K562 (cell line): ENCODE results near the gene MADD. TPM values are rescaled to one million over a fixed set of nuclear protein-coding genes. Genes with fewer than 3 reads are reported as not detected.

Experiments
- ATAC-seq: fragments of 200-7000 bp; cut with Tn5 transposase; 3 replicates; pipeline ENCODE4 v1.9.1; 2020; ENCODE audit warnings: moderate library complexity
- BruUV-seq: library from RNA; stranded (reverse); fragments of 400-500 nt; replicated peaks from 2 replicates; lab custom pipeline; 2021; lab: Mats Ljungman, UMichigan
- CTCF ChIA-PET: fragments of 300-600 bp; formaldehyde crosslinking; extraction: SDS; loops from one replicate; lab custom pipeline; 2021; ENCODE audit warnings: low intra/inter-chr PET ratio; lab: Yijun Ruan, JAX
- POLR2A ChIA-PET: fragments of 300-600, 350-650 bp; sonication (Branson Sonifier 250); formaldehyde crosslinking; extraction: SDS; loops from one replicate; lab custom pipeline; 2021; ENCODE audit warnings: antibody characterized with exemption, inconsistent platforms; lab: Yijun Ruan, JAX
- DNase-seq, 4 experiments: peaks; one replicate each; pipeline versions ENCODE4 v3.0.0 to v3.0.0-alpha.2; 2011 to 2018; ENCODE audit warnings: low spot score in 3 of 4, mixed read lengths in 3 of 4; ENCODE audit errors: extremely low read depth in 1 of 4
- FAIRE-seq: peaks from 2 replicates; lab custom pipeline; 2011; peaks lifted over from hg19 to GRCh38; lab: Jason Lieb, UNC
- H2AFZ ChIP-seq: 2 replicates; pipeline ENCODE4 v1.6.0; 2011; ENCODE audit warnings: low read depth, low read length, control low read depth, inconsistent platforms
- H3K27ac ChIP-seq: fragments of 200-600 bp; 3 replicates; pipeline ENCODE4 v1.8.0; 2011; ENCODE audit warnings: low read depth, mild to moderate bottlenecking, control low read depth, inconsistent platforms, low read length, moderate library complexity, mixed read lengths; ENCODE audit errors: extremely low read depth
- H3K27me3 ChIP-seq, 2 experiments: fragments of 300-600 bp in 1 of 2; 2 replicates in 1 of 2; 3 replicates in 1 of 2; pipeline versions ENCODE4 v1.6.0 to v1.8.0; 2011; ENCODE audit warnings: inconsistent platforms in 2 of 2, low read length in 2 of 2, mild to moderate bottlenecking in 1 of 2, mixed read lengths in 1 of 2, moderate library complexity in 1 of 2; ENCODE audit not compliant: control insufficient read depth in 2 of 2, insufficient read depth in 2 of 2
- H3K36me3 ChIP-seq: fragments of 300-600 bp; 3 replicates; pipeline ENCODE4 v1.8.0; 2011; ENCODE audit warnings: mild to moderate bottlenecking, low read length, inconsistent platforms; ENCODE audit not compliant: control insufficient read depth, insufficient read depth
- H3K4me1 ChIP-seq, 2 experiments: fragments of 200-600 bp in 1 of 2; replicated peaks in 1 of 2; 2 replicates in 1 of 2; 3 replicates in 1 of 2; pipeline versions ENCODE4 v1.5.1 to v1.8.0; 2011; ENCODE audit warnings: inconsistent platforms in 2 of 2, low read length in 2 of 2, mild to moderate bottlenecking in 1 of 2, mixed read lengths in 1 of 2, moderate library complexity in 1 of 2; ENCODE audit not compliant: control insufficient read depth in 2 of 2, insufficient read depth in 2 of 2
- H3K4me2 ChIP-seq: 2 replicates; pipeline ENCODE4 v1.6.1; 2011; ENCODE audit warnings: low read length, control low read depth, inconsistent platforms, mixed read lengths; ENCODE audit not compliant: insufficient read depth
- H3K4me3 ChIP-seq: fragments of 200-600 bp; sonication (generic), shearing (Covaris generic); 2 replicates; pipeline ENCODE4 v1.5.1; 2016; ENCODE audit warnings: control low read depth, inconsistent platforms
- H3K79me2 ChIP-seq: fragments of 200-600 bp; 3 replicates; pipeline ENCODE4 v1.8.0; 2011; ENCODE audit warnings: low read length, inconsistent platforms; ENCODE audit not compliant: control insufficient read depth, insufficient read depth
- H3K9ac ChIP-seq, 2 experiments: 2 replicates each; pipeline versions ENCODE4 v1.6.0 to v1.6.1; 2011; ENCODE audit warnings: low read depth in 2 of 2, low read length in 2 of 2, control low read depth in 1 of 2, inconsistent platforms in 1 of 2, mild to moderate bottlenecking in 1 of 2, mixed read lengths in 1 of 2; ENCODE audit not compliant: insufficient read depth in 1 of 2
- H3K9me1 ChIP-seq: one replicate; pipeline ENCODE4 v1.6.0; 2011; ENCODE audit warnings: inconsistent platforms, mild to moderate bottlenecking, low read length, moderate library complexity; ENCODE audit not compliant: control insufficient read depth, insufficient read depth
- H3K9me3 ChIP-seq: replicated peaks from 2 replicates; pipeline ENCODE4 v1.5.1; 2011; ENCODE audit warnings: low read depth, low read length, inconsistent platforms; ENCODE audit not compliant: control insufficient read depth, insufficient read depth
- H4K20me1 ChIP-seq: replicated peaks from 2 replicates; pipeline ENCODE4 v1.6.1; 2011; ENCODE audit warnings: low read length, inconsistent platforms, mixed read lengths; ENCODE audit not compliant: control insufficient read depth, insufficient read depth
- CREM ChIP-seq: IDR thresholded peaks from 2 replicates; pipeline ENCODE4 v1.6.1; 2014; ENCODE audit warnings: antibody characterized with exemption, low read depth
- CTBP1 ChIP-seq: fragments of 450-650 bp; IDR thresholded peaks from 2 replicates; pipeline ENCODE4 v1.6.1; 2016; ENCODE audit warnings: borderline replicate concordance
- DPF2 ChIP-seq: fragments of 450-650 bp; IDR thresholded peaks from 2 replicates; pipeline ENCODE4 v1.6.1; 2016
- EP400 ChIP-seq: fragments of 450-650 bp; IDR thresholded peaks from 2 replicates; pipeline ENCODE4 v1.6.1; 2017; ENCODE audit warnings: antibody characterized with exemption, mild to moderate bottlenecking, moderate library complexity
- ILK ChIP-seq: fragments of 450-650 bp; IDR thresholded peaks from 2 replicates; pipeline ENCODE4 v1.6.1; 2016; ENCODE audit warnings: missing genetic modification characterization, low read depth, mild to moderate bottlenecking, missing compliant biosample characterization, moderate library complexity, borderline replicate concordance
- MAZ ChIP-seq, 2 experiments: fragments of 450-650 bp in 1 of 2; sonication (generic) in 1 of 2; formaldehyde crosslinking; IDR thresholded peaks in 1 of 2; conservative IDR thresholded peaks in 1 of 2; 2 replicates each; pipeline versions ENCODE4 v1.4.0 to v1.5.0; 2020; ENCODE audit warnings: mild to moderate bottlenecking in 1 of 2, missing genetic modification reagents in 1 of 2
- MEF2A ChIP-seq: IDR thresholded peaks from 2 replicates; pipeline ENCODE4 v1.6.1; 2011; ENCODE audit warnings: low read depth, mild to moderate bottlenecking, low read length, moderate library complexity; ENCODE audit not compliant: control insufficient read depth
- NCOR1 ChIP-seq: fragments of 450-650 bp; IDR thresholded peaks from 2 replicates; pipeline ENCODE4 v1.6.1; 2016; ENCODE audit warnings: mild to moderate bottlenecking, moderate library complexity
- RBBP5 ChIP-seq: fragments of 200-600 bp; sonication (generic); IDR thresholded peaks from 2 replicates; pipeline ENCODE4 v1.6.1; 2012; ENCODE audit warnings: borderline replicate concordance, mild to moderate bottlenecking, low read length, control low read depth, inconsistent platforms; ENCODE audit not compliant: insufficient read depth, poor library complexity, severe bottlenecking
- SMARCB1 ChIP-seq: IDR thresholded peaks from 2 replicates; pipeline ENCODE4 v1.6.1; 2011; ENCODE audit warnings: improper control_type of control experiment, low read depth; ENCODE audit not compliant: insufficient read length
- SRSF1 ChIP-seq: fragments of 200-400 bp; formaldehyde crosslinking; IDR thresholded peaks from 2 replicates; pipeline ENCODE4 v1.6.1; 2017; ENCODE audit warnings: mild to moderate bottlenecking, low read depth, low read length, moderate library complexity
- TAL1 ChIP-seq: fragments of 450-650 bp; IDR thresholded peaks from 2 replicates; pipeline ENCODE4 v1.6.1; 2016; ENCODE audit warnings: mild to moderate bottlenecking
- TCFL5 ChIP-seq: fragments of 250-450 bp; sonication (Bioruptor Pico); conservative IDR thresholded peaks from 2 replicates; pipeline ENCODE4 v1.6.1; 2021; ENCODE audit warnings: mild to moderate bottlenecking, moderate library complexity, matching md5 sums
- TRIM24 ChIP-seq, 2 experiments: fragments of 450-650 bp; IDR thresholded peaks; 2 replicates each; pipeline ENCODE4 v1.6.1; 2016
- YBX1 ChIP-seq: fragments of 450-650 bp; IDR thresholded peaks from 2 replicates; pipeline ENCODE4 v1.7.1; 2016; ENCODE audit warnings: mild to moderate bottlenecking
- ZNF12 ChIP-seq: sonication (generic); formaldehyde crosslinking; IDR thresholded peaks from 2 replicates; pipeline ENCODE4 v1.4.0; 2020; ENCODE audit warnings: mild to moderate bottlenecking, missing genetic modification reagents
- ZNF76 ChIP-seq: fragments of 250-450 bp; sonication (Bioruptor Pico); IDR thresholded peaks from 2 replicates; pipeline ENCODE4 v1.4.0; 2020; ENCODE audit warnings: mild to moderate bottlenecking, moderate library complexity, borderline replicate concordance
- ZSCAN29 ChIP-seq: fragments of 450-650 bp; IDR thresholded peaks from 2 replicates; pipeline ENCODE4 v1.6.1; 2017
- WGBS: fragments of 100-300 bp; shearing (Covaris generic); methylation state at CpG from one replicate; pipeline ENCODE4 v1.1.6; 2016; ENCODE audit warnings: low coverage, mixed read lengths; ENCODE audit not compliant: insufficient coverage; ENCODE audit errors: missing lambda C conversion rate; 5-methylcytosine and 5-hydroxymethylcytosine counted together
- in situ Hi-C: fragments of 300-500 bp; cut with MboI; formaldehyde crosslinking; loops from 4 replicates; pipeline ENCODE4 v1.15.0; 2018; ENCODE audit warnings: inconsistent platforms, mixed read lengths
- intact Hi-C: fragments of 100-400 bp; cut with micrococcal nuclease; formaldehyde crosslinking; loops from 2 replicates; pipeline ENCODE4 v1.14.2; 2022
- polyA plus RNA-seq, 8 experiments: library from polyadenylated mRNA; depleted of rRNA in 4 of 8; stranded (reverse) in 5 of 8; unstranded in 3 of 8; fragments of >200 nt; fragmentation: Nextera tagmentation in 2 of 8; fragmentation: Illumina TruSeq in 1 of 8; extraction: Ambion mirVana in 2 of 8; extraction: Trizol in 1 of 8; gene quantifications; 2 replicates each; pipeline versions ENCODE4 v1.2.1 to v1.2.3, GENCODE V29; 2011 to 2014; ENCODE audit warnings: inconsistent platforms in 1 of 8, missing spikeins in 1 of 8
- total RNA-seq, 7 experiments: library from RNA; depleted of rRNA in 6 of 7; stranded (reverse); fragments of >200 nt in 6 of 7; fragmentation: Illumina TruSeq in 2 of 7; extraction: Trizol in 2 of 7; gene quantifications; 2 replicates each; pipeline versions ENCODE4 v1.2.1 to v1.2.3, GENCODE V29; 2011 to 2021; ENCODE audit warnings: low replicate concordance in 1 of 7
- TF ChIP-seq, protein P1 (sequence below): fragments of 200-800 bp; sonication (Bioruptor generic); IDR thresholded peaks from 2 replicates; pipeline ENCODE4 v1.6.1; 2017; ENCODE audit warnings: missing genetic modification characterization, missing compliant biosample characterization
- TF ChIP-seq, protein P2 (sequence below): sonication (generic); formaldehyde crosslinking; IDR thresholded peaks from 2 replicates; pipeline ENCODE4 v1.8.0; 2022; ENCODE audit warnings: missing genetic modification reagents, mild to moderate bottlenecking, moderate library complexity, borderline replicate concordance
- TF ChIP-seq, protein P3 (sequence below): sonication (generic); formaldehyde crosslinking; IDR thresholded peaks from 2 replicates; pipeline ENCODE4 v1.9.0; 2022; ENCODE audit warnings: mild to moderate bottlenecking, missing genetic modification reagents

The MADD gene
- total and polyA plus RNA-seq, 9 of the 15 experiments (the other 6 are each of a cell fraction or from before 2014, with no cell fraction given) = 0.68 to 57.6 (median 33.6) TPM

DNA sequence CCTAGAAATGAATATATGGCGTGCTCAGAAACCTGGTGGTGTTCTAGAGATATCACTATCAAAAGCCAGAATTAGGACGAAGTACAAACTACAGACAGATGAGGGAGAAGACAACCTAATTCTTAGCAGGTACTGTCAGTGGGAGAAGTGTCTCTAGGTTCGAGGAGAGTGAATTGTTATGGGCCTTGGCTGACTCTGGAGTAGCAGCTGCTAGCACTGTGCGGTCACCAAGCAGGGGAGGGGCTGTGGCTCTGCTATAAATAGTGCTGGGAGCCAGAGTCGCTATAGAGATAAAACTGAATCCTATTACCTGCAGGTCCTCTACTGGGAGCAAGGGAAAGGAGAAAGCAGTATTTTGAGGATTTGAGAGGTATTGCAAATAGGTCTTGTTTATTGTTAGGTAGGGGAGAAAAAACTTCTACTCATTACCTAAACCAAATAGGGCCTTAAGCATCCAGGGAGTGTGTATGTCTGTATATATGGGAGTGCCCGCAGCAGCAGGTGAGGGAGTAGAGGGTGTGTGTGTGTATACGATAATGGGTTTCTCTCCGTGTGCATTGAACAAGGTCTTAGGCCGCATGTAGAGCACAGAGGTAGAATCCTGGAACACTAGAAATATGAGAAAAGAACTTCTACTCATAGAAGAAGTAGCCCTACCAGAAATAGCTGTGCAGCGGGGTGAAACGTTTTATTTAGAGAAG lies 2.2 kb downstream of the MADD start:
- peaks cover 56% of the 10 kb centered on the region for H3K79me2 ChIP-seq
- peak in 2 of 4 experiments; percentile 71 to 82 for DNase-seq
- no peak for TF ChIP-seq YBX1
- TF ChIP-seq, protein P1, sequence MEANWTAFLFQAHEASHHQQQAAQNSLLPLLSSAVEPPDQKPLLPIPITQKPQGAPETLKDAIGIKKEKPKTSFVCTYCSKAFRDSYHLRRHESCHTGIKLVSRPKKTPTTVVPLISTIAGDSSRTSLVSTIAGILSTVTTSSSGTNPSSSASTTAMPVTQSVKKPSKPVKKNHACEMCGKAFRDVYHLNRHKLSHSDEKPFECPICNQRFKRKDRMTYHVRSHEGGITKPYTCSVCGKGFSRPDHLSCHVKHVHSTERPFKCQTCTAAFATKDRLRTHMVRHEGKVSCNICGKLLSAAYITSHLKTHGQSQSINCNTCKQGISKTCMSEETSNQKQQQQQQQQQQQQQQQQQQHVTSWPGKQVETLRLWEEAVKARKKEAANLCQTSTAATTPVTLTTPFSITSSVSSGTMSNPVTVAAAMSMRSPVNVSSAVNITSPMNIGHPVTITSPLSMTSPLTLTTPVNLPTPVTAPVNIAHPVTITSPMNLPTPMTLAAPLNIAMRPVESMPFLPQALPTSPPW = peak; percentile 57
- TF ChIP-seq, protein P2, sequence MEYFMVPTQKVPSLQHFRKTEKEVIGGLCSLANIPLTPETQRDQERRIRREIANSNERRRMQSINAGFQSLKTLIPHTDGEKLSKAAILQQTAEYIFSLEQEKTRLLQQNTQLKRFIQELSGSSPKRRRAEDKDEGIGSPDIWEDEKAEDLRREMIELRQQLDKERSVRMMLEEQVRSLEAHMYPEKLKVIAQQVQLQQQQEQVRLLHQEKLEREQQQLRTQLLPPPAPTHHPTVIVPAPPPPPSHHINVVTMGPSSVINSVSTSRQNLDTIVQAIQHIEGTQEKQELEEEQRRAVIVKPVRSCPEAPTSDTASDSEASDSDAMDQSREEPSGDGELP = peak; percentile 70; the same call in 1 of the 2 replicates
- TF ChIP-seq TAL1 = peak; percentile 28; the same call in 1 of the 2 replicates
- TF ChIP-seq ZSCAN29 = peak; percentile 31; the same call in 1 of the 2 replicates
- peak; percentile 6; the same call in 1 of the 2 replicates for TF ChIP-seq CREM
- no peak for TF ChIP-seq EP400
- TF ChIP-seq SRSF1 = no peak
- no peak for TF ChIP-seq ILK (tag)
- no peak for TF ChIP-seq TCFL5
- TF ChIP-seq CTBP1 = peak; percentile 18; the same call in 1 of the 2 replicates
- no peak for TF ChIP-seq ZNF76 (CRISPR knock-in tag)
- TF ChIP-seq NCOR1 = peak; percentile 9; the same call in 1 of the 2 replicates
- peak; percentile 18 to 45; a peak in 1 of 4 replicates for TF ChIP-seq MAZ (CRISPR knock-in tag; conservative IDR thresholded peaks at IDR 0.05 in 1 of 2, IDR thresholded peaks at IDR 0.05 in 1 of 2)
- peak; percentile 38 for TF ChIP-seq RBBP5
- TF ChIP-seq, protein P3, sequence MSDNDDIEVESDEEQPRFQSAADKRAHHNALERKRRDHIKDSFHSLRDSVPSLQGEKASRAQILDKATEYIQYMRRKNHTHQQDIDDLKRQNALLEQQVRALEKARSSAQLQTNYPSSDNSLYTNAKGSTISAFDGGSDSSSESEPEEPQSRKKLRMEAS (CRISPR knock-in tag) = 0 out of 2 replicates have a peak, but pooled peaks have one; percentile 27
- TF ChIP-seq ZNF12 = no peak
- no peak for TF ChIP-seq TRIM24 (IDR thresholded peaks at IDR 0.05)
- TF ChIP-seq SMARCB1 = no peak
- peak; percentile 94 for TF ChIP-seq MEF2A
- TF ChIP-seq DPF2 = peak; percentile 36; the same call in 1 of the 2 replicates

More for the DNA sequence above, 2.2 kb downstream of the MADD start:
- CTCF ChIA-PET = no interaction called here
- Histone ChIP-seq H3K4me3 (peak overlapping the region; percentile 85; the same call in 1 of the 2 replicates), H3K9ac (peak overlapping the region in 1 of 2 experiments; percentile 23; a peak in 1 of 4 replicates), H2AFZ (no peak overlapping the region), H3K27ac (peak overlapping the region; percentile 57), H3K9me1 (peaks cover 16% of the 10 kb centered on the region), H4K20me1 (peaks cover 29% of the 10 kb centered on the region), H3K27me3 (no peaks in the 10 kb centered on the region), H3K9me3 (no peaks in the 10 kb centered on the region), H3K36me3 (peaks cover 43% of the 10 kb centered on the region), H3K4me1 (peaks cover 45 to 51% of the 10 kb centered on the region in 2 experiments), H3K4me2 (peak overlapping the region; percentile 77)
- no TSS peak for BruUV-seq
- WGBS = 12% methylated on average over 11 of the region's 11 CpGs
- POLR2A ChIA-PET = interaction anchor here (0.6 to 2.3 kb wide), 6 partner anchors 9 to 291 kb away, joined by 4 to 11 read pairs (median 6); partner anchors contain the start of gene ACP2
- peak; percentile 65 for FAIRE-seq
- in situ Hi-C loops (no loop called here), intact Hi-C loops (no loop called here)
- ATAC-seq = peak; percentile 46
